H9 (cell line): ENCODE data around the gene IGFALS. TPM values are rescaled to one million over a fixed set of nuclear protein-coding genes. Genes with fewer than 3 reads are reported as not detected.

Source experiments
- DNase-seq: peaks from one replicate; pipeline ENCODE4 v3.0.0-alpha.2; 2017
- H2AFZ ChIP-seq: one replicate; pipeline ENCODE4 v1.6.1; 2013; ENCODE audit warnings: mild to moderate bottlenecking, low read length, control low read depth, moderate library complexity
- H2AK5ac ChIP-seq: 2 replicates; pipeline ENCODE4 v1.6.1; 2013; ENCODE audit warnings: low read length, control low read depth, mixed read lengths; ENCODE audit not compliant: insufficient read length
- H2BK120ac ChIP-seq: one replicate; pipeline ENCODE4 v1.6.1; 2013; ENCODE audit warnings: low read depth, mild to moderate bottlenecking, low read length, control low read depth, inconsistent platforms; ENCODE audit not compliant: poor library complexity, severe bottlenecking
- H2BK12ac ChIP-seq: 2 replicates; pipeline ENCODE4 v1.6.1; 2013; ENCODE audit warnings: low read length, control low read depth, mixed read lengths, low read depth; ENCODE audit not compliant: insufficient read length
- H2BK15ac ChIP-seq: 2 replicates; pipeline ENCODE4 v1.6.1; 2013; ENCODE audit warnings: low read depth, low read length, control low read depth
- H2BK20ac ChIP-seq: one replicate; pipeline ENCODE4 v1.6.1; 2013; ENCODE audit warnings: low read depth, mild to moderate bottlenecking, low read length, control low read depth, inconsistent platforms; ENCODE audit not compliant: poor library complexity, severe bottlenecking
- H2BK5ac ChIP-seq: 2 replicates; pipeline ENCODE4 v1.6.1; 2013; ENCODE audit warnings: low read length, control low read depth, mixed read lengths; ENCODE audit not compliant: insufficient read length
- H3K14ac ChIP-seq: 2 replicates; pipeline ENCODE4 v1.6.1; 2013; ENCODE audit warnings: low read length, control low read depth; ENCODE audit not compliant: insufficient read depth
- H3K18ac ChIP-seq: 2 replicates; pipeline ENCODE4 v1.6.1; 2013; ENCODE audit warnings: low read depth, mild to moderate bottlenecking, mixed read lengths, low read length, control low read depth; ENCODE audit not compliant: insufficient read length
- H3K23ac ChIP-seq: 2 replicates; pipeline ENCODE4 v1.6.1; 2013; ENCODE audit warnings: low read length, control low read depth, mixed read lengths, low read depth; ENCODE audit not compliant: insufficient read length
- H3K23me2 ChIP-seq: 2 replicates; pipeline ENCODE4 v1.6.1; 2013; ENCODE audit warnings: low read depth, mild to moderate bottlenecking, mixed read lengths, low read length, control low read depth; ENCODE audit not compliant: insufficient read length, poor library complexity, severe bottlenecking
- H3K27ac ChIP-seq: 2 replicates; pipeline ENCODE4 v1.5.1; 2013; ENCODE audit warnings: low read length, control low read depth, mixed read lengths, low read depth; ENCODE audit not compliant: insufficient read length
- H3K27me3 ChIP-seq: 2 replicates; pipeline ENCODE4 v1.6.1; 2013; ENCODE audit warnings: low read length, control low read depth, inconsistent platforms; ENCODE audit not compliant: insufficient read depth
- H3K4ac ChIP-seq: 2 replicates; pipeline ENCODE4 v1.6.1; 2013; ENCODE audit warnings: low read depth, mild to moderate bottlenecking, control low read depth, inconsistent platforms, low read length, moderate library complexity
- H3K4me1 ChIP-seq: 2 replicates; pipeline ENCODE4 v1.6.1; 2013; ENCODE audit warnings: low read length, control low read depth, inconsistent platforms; ENCODE audit not compliant: insufficient read depth
- H3K4me2 ChIP-seq: 2 replicates; pipeline ENCODE4 v1.6.1; 2013; ENCODE audit warnings: low read length, control low read depth, mixed read lengths; ENCODE audit not compliant: insufficient read length, insufficient read depth
- H3K56ac ChIP-seq: 2 replicates; pipeline ENCODE4 v1.6.1; 2013; ENCODE audit warnings: low read depth, mild to moderate bottlenecking, mixed read lengths, low read length, control low read depth; ENCODE audit not compliant: insufficient read length
- H3K79me1 ChIP-seq: 2 replicates; pipeline ENCODE4 v1.6.1; 2013; ENCODE audit warnings: low read depth, mild to moderate bottlenecking, moderate library complexity, low read length, control low read depth, inconsistent platforms; ENCODE audit not compliant: insufficient read depth, poor library complexity, severe bottlenecking
- H3K79me2 ChIP-seq: 2 replicates; pipeline ENCODE4 v1.6.1; 2013; ENCODE audit warnings: low read length, control low read depth, inconsistent platforms; ENCODE audit not compliant: insufficient read depth
- H3K9ac ChIP-seq: 2 replicates; pipeline ENCODE4 v1.6.1; 2013; ENCODE audit warnings: low read length, control low read depth, mixed read lengths; ENCODE audit not compliant: insufficient read length; ENCODE audit errors: extremely low read depth
- H3K9me3 ChIP-seq: one replicate; pipeline ENCODE4 v1.6.1; 2013; ENCODE audit warnings: low read depth, low read length, inconsistent platforms; ENCODE audit not compliant: control insufficient read depth
- H3T11ph ChIP-seq: one replicate; pipeline ENCODE4 v1.6.1; 2013; ENCODE audit warnings: mild to moderate bottlenecking, low read length, control low read depth, inconsistent platforms
- H4K20me1 ChIP-seq: one replicate; pipeline ENCODE4 v1.6.1; 2013; ENCODE audit not compliant: control insufficient read depth, insufficient read length, insufficient read depth
- H4K5ac ChIP-seq: 2 replicates; pipeline ENCODE4 v1.6.1; 2013; ENCODE audit warnings: low read depth, mild to moderate bottlenecking, mixed read lengths, low read length, control low read depth; ENCODE audit not compliant: insufficient read length
- H4K8ac ChIP-seq: replicated peaks from 2 replicates; pipeline ENCODE4 v1.6.1; 2013; ENCODE audit warnings: low read length, control low read depth, mixed read lengths, low read depth; ENCODE audit not compliant: insufficient read length
- H4K91ac ChIP-seq: 2 replicates; pipeline ENCODE4 v1.6.1; 2013; ENCODE audit warnings: low read depth, mild to moderate bottlenecking, moderate library complexity, mixed read lengths, low read length, control low read depth; ENCODE audit not compliant: insufficient read length
- H3K27ac Mint-ChIP-seq, 3 experiments: 2 replicates in 2 of 3; 3 replicates in 1 of 3; pipeline ENCODE4 v1.8.0; 2020 to 2021; ENCODE audit warnings: mixed read lengths in 3 of 3, mild to moderate bottlenecking in 1 of 3, moderate library complexity in 1 of 3
- H3K27me3 Mint-ChIP-seq: 2 replicates; pipeline ENCODE4 v1.8.0; 2021; ENCODE audit warnings: low read depth, mild to moderate bottlenecking, moderate library complexity, mixed read lengths
- H3K36me3 Mint-ChIP-seq, 3 experiments: 2 replicates in 2 of 3; 3 replicates in 1 of 3; pipeline ENCODE4 v1.8.0; 2020 to 2021; ENCODE audit warnings: low read depth in 3 of 3, mixed read lengths in 3 of 3; ENCODE audit not compliant: insufficient read depth in 1 of 3
- H3K4me1 Mint-ChIP-seq, 2 experiments: 2 replicates each; pipeline ENCODE4 v1.8.0; 2020; ENCODE audit warnings: mixed read lengths in 2 of 2
- H3K4me3 Mint-ChIP-seq, 2 experiments: 2 replicates in 1 of 2; 3 replicates in 1 of 2; pipeline ENCODE4 v1.8.0; 2020 to 2021; ENCODE audit warnings: mild to moderate bottlenecking in 2 of 2, mixed read lengths in 2 of 2, moderate library complexity in 1 of 2
- H3K9me3 Mint-ChIP-seq, 2 experiments: 2 replicates in 1 of 2; 3 replicates in 1 of 2; pipeline ENCODE4 v1.8.0; 2020; ENCODE audit warnings: mild to moderate bottlenecking in 2 of 2, mixed read lengths in 2 of 2, moderate library complexity in 1 of 2
- CTCF ChIP-seq: fragments of 200-600 bp; sonication (generic); conservative IDR thresholded peaks from 3 replicates; pipeline ENCODE4 v1.8.0; 2021; ENCODE audit warnings: antibody characterized with exemption, mild to moderate bottlenecking
- WGBS: extraction: QIAGEN DNeasy Blood & Tissue Kit; methylation state at CpG from one replicate; pipeline ENCODE4 v1.1.7; 2013; ENCODE audit warnings: missing lambda C conversion rate, low lambda C conversion rate, mixed read lengths; ENCODE audit not compliant: insufficient read length; ENCODE audit errors: extremely low coverage; 5-methylcytosine and 5-hydroxymethylcytosine counted together
- total RNA-seq: library from RNA; stranded (reverse); gene quantifications from 2 replicates; pipeline ENCODE4 v1.2.1, GENCODE V29; 2021

IGFALS gene
- total RNA-seq, 1 experiment from 2014 or later = not detected

DNA sequence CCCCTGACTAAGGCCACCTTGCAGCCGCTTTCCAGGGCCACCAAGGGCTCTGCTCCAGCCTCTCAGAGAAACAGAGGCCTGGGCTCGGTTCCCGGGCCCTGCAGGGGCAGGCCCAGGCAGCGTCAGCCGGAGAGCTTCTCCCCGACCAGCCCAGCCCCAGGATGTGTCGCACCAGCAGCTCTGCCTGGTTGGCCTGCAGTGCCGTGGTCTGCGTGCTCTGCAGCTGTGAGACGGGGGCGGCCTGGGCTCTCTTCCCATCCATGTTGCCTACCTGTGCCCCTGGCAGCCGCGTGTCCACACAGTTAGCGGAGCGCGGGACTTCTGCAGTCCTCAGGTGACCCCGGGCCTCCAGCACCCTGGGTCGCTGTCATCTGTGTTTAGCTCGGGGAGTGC, 4.8 kb downstream of the IGFALS start:
- Histone ChIP-seq H2AFZ (no peak overlapping the region), H2BK12ac (no peak overlapping the region), H3T11ph (no peak overlapping the region), H2BK120ac (no peak overlapping the region), H3K18ac (no peak overlapping the region), H3K9ac (no peak overlapping the region), H3K79me2 (peaks cover 8% of the 10 kb centered on the region; the same call in 1 of the 2 replicates), H3K9me3 (no peaks in the 10 kb centered on the region), H3K23me2 (no peaks in the 10 kb centered on the region), H4K91ac (no peak overlapping the region), H3K79me1 (peaks cover 5% of the 10 kb centered on the region), H3K4me2 (no peak overlapping the region), H4K20me1 (no peaks in the 10 kb centered on the region), H3K27ac (no peak overlapping the region), H3K27me3 (no peaks in the 10 kb centered on the region), H3K4me1 (no peaks in the 10 kb centered on the region; the same call in 1 of the 2 replicates), H4K5ac (no peak overlapping the region), H3K4ac (no peak overlapping the region), H2AK5ac (no peak overlapping the region), H2BK5ac (no peak overlapping the region), H3K23ac (no peak overlapping the region), H3K56ac (no peak overlapping the region), H2BK15ac (no peak overlapping the region), H4K8ac (no peak overlapping the region), H3K14ac (no peak overlapping the region), H2BK20ac (no peak overlapping the region)
- peaks cover 5 to 17% (median 11%) of the 10 kb centered on the region in 3 experiments; a peak in 6 of 7 replicates for H3K36me3 Mint-ChIP-seq
- H3K27me3 Mint-ChIP-seq = no peaks in the 10 kb centered on the region
- WGBS = no CpG with 5 or more reads among the region's 19 CpGs
- H3K9me3 Mint-ChIP-seq = no peaks in the 10 kb centered on the region
- peak overlapping the region in 1 of 3 experiments; percentile 62; a peak in 1 of 7 replicates for H3K27ac Mint-ChIP-seq
- peaks cover 0 to 2% of the 10 kb centered on the region in 2 experiments; a peak in 1 of 4 replicates for H3K4me1 Mint-ChIP-seq
- DNase-seq = no peak
- TF ChIP-seq CTCF = no peak
- no peak overlapping the region; a peak in 1 of 5 replicates for H3K4me3 Mint-ChIP-seq
